Memory B cell (primary cell): Measurements from ENCODE around the gene DNAJC1.
"Not testable (repeated sequence)": the region's sequence is repeated elsewhere in the genome, so short reads cannot be mapped to it uniquely, and the experiment has no call there.

Experiments used
- ATAC-seq: fragments of 150-1000 bp; cut with Tn5 transposase; 2 replicates; pipeline ENCODE4 v1.10.0; 2021; ENCODE audit warnings: low read depth, mild to moderate bottlenecking, moderate library complexity
- DNase-seq, 2 donors: peaks; one replicate each; pipeline ENCODE4 v3.0.0; 2022; ENCODE audit warnings: low spot score in 2 of 2
- H3K27ac Mint-ChIP-seq: one replicate; pipeline ENCODE4 v1.8.0; 2022; ENCODE audit warnings: mild to moderate bottlenecking, moderate library complexity, mixed read lengths
- H3K27me3 Mint-ChIP-seq: one replicate; pipeline ENCODE4 v1.8.0; 2022; ENCODE audit warnings: mixed read lengths
- H3K36me3 Mint-ChIP-seq: one replicate; pipeline ENCODE4 v1.8.0; 2022; ENCODE audit warnings: mild to moderate bottlenecking, mixed read lengths
- H3K4me1 Mint-ChIP-seq: one replicate; pipeline ENCODE4 v1.8.0; 2022; ENCODE audit warnings: mixed read lengths
- H3K4me3 Mint-ChIP-seq: one replicate; pipeline ENCODE4 v1.8.0; 2022; ENCODE audit warnings: mild to moderate bottlenecking, moderate library complexity, mixed read lengths
- H3K9me3 Mint-ChIP-seq: one replicate; pipeline ENCODE4 v1.8.0; 2022; ENCODE audit warnings: mixed read lengths

The DNAJC1 gene

DNA sequence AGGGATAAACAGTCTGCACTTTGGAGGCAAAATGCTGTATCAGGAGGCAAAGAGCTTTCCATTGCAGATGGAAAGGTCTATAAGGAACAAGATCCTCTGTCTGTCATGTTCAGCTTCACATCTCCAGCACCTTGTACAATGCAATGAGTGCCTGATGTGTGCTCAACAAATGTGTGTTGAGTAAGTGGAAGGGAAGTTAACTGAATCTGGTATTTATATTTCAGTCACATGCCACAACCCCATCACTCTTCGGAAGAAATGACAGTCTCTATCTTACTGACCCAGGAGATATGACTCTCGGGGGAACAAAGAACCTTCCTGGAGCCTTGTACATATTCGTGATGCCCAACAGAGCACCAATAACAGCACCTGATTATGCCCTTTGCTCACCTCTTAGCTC, 20.0 kb upstream of the DNAJC1 start:
- Mint-ChIP-seq H3K9me3 (peaks cover 4% of the 10 kb centered on the region), H3K4me1 (peaks cover 15% of the 10 kb centered on the region), H3K4me3 (no peak overlapping the region), H3K36me3 (peaks cover 2% of the 10 kb centered on the region), H3K27me3 (peaks cover 2% of the 10 kb centered on the region), H3K27ac (no peak overlapping the region)
- DNase-seq (no peak), ATAC-seq (no peak)

GRCh38 chr10:22022257-22023032, 18.9 kb upstream of the DNAJC1 start:
- Mint-ChIP-seq H3K4me1 (peaks cover 15% of the 10 kb centered on the region), H3K27me3 (no peaks in the 10 kb centered on the region), H3K27ac (peak overlapping the region; percentile 31), H3K9me3 (peaks cover 4% of the 10 kb centered on the region), H3K36me3 (peaks cover 2% of the 10 kb centered on the region), H3K4me3 (peak overlapping the region; percentile 77)
- ATAC-seq (peak; percentile 87), DNase-seq (peak in 1 of 2 donors; percentile 16)

DNA sequence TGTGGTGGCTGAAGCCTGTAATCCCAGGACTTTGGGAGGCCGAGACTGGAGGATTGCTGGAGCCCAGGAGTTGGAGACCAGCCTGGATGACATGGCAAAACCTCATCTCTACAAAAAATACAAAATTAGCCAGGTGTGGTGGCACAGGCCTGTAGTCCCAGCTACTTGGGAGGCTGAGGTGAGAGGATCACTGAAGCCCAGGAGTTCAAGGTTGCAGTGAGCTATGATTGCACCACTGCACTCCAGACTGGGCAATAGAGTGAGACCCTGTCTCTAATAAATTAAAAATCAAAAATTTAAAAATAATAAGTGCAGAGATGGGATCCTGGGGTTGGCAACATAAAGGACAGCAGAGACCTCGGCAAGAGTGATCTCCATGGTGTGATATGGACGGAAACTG, 17.6 kb upstream of the DNAJC1 start:
- H3K4me3 Mint-ChIP-seq, H3K9me3 Mint-ChIP-seq, H3K27me3 Mint-ChIP-seq, ATAC-seq, H3K27ac Mint-ChIP-seq, H3K36me3 Mint-ChIP-seq, DNase-seq: not testable (repeated sequence)
- peaks cover 15% of the 10 kb centered on the region for H3K4me1 Mint-ChIP-seq

GRCh38 chr10:22017283-22018020, 13.9 kb upstream of the DNAJC1 start:
- H3K4me1 Mint-ChIP-seq, result peaks cover 6% of the 10 kb centered on the region

DNA sequence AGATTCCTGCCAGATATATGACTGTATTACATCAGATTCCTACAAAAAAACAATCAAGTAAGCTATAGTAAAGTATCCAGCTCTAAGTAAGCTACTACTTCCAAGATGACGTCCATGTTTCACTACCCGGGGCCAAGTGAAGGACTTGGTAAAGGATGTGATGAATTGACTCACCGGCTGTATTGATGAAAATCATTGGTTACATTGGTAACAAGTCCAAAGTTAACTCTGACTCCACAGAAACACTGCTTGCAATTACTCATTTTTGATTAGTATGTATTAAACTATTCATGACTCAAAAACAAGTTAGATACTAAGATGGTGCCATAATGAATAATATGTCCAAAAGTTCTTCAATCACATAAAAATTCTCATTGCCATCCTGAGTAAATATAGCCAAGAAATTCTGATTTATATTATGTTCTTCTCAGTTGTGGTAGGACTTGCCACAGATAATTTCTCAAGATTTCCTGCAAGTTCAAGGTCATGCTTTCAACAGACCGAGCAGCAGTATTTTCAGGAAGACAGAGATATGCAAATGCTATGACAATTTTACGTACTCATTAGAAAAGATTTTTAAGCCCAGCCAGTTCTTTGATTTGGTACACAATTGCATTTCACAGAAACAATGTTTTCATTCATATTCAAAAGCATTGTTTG, 12.6 kb upstream of the DNAJC1 start:
- ATAC-seq (no peak), DNase-seq (no peak)
- Mint-ChIP-seq H3K27me3 (peaks cover 2% of the 10 kb centered on the region), H3K36me3 (no peaks in the 10 kb centered on the region), H3K9me3 (no peaks in the 10 kb centered on the region), H3K4me1 (no peaks in the 10 kb centered on the region), H3K27ac (no peak overlapping the region), H3K4me3 (no peak overlapping the region)

More at GRCh38 chr10:22017283-22018020, 13.9 kb upstream of the DNAJC1 start:
- Mint-ChIP-seq H3K36me3 (no peaks in the 10 kb centered on the region), H3K4me3 (no peak overlapping the region), H3K27me3 (peaks cover 2% of the 10 kb centered on the region), H3K27ac (no peak overlapping the region), H3K9me3 (no peaks in the 10 kb centered on the region)
- DNase-seq (no peak), ATAC-seq (no peak)

DNA sequence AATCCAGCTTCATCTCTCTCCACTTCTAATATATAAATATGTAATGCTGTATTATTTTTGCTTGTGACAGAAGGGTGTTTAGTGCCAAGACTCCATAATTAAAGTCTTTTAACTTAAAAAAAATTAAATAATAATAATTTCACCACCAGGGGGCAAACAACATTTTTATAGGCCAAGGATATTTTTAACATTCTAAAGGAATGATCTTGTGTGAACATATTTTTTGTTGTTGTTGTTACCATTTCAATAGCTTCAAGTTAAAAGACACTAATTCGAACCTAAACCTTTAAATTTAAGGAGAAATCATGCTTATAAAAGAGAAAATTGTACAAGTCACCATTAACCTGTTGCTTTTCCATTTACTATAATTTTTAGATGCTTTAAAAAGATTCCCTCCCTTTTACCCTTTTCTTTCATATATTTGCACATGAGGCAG, 7.5 kb upstream of the DNAJC1 start:
- Mint-ChIP-seq H3K9me3 (no peaks in the 10 kb centered on the region), H3K27me3 (peaks cover 2% of the 10 kb centered on the region), H3K27ac (no peak overlapping the region), H3K4me1 (peaks cover under 1% of the 10 kb centered on the region), H3K36me3 (no peaks in the 10 kb centered on the region), H3K4me3 (no peak overlapping the region)
- DNase-seq, result no peak
- no peak for ATAC-seq

DNA sequence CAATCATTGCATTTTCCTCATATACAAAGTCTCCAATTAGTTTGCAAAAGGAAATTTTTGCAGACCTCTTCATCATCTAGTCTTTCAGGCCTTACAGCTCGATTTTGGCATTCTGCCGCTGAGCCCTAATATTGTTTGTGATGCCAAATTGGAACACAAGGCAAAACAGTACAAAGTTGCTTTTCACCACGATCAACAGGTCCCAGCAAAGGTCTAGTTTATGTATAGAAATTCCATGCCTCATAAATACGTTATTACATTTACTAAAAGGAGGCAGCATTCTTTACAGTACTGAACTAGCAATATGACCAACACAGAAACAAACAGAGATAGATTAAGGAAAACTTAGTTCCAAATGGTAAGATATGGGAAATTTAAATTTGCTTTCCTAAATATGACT, 7.0 kb upstream of the DNAJC1 start:
- H3K4me1 Mint-ChIP-seq, result peaks cover 5% of the 10 kb centered on the region
- DNase-seq (no peak), ATAC-seq (no peak)
- H3K4me3 Mint-ChIP-seq, result no peak overlapping the region
- no peaks in the 10 kb centered on the region for H3K36me3 Mint-ChIP-seq
- no peaks in the 10 kb centered on the region for H3K9me3 Mint-ChIP-seq
- H3K27ac Mint-ChIP-seq, result no peak overlapping the region
- peaks cover 2% of the 10 kb centered on the region for H3K27me3 Mint-ChIP-seq

DNA sequence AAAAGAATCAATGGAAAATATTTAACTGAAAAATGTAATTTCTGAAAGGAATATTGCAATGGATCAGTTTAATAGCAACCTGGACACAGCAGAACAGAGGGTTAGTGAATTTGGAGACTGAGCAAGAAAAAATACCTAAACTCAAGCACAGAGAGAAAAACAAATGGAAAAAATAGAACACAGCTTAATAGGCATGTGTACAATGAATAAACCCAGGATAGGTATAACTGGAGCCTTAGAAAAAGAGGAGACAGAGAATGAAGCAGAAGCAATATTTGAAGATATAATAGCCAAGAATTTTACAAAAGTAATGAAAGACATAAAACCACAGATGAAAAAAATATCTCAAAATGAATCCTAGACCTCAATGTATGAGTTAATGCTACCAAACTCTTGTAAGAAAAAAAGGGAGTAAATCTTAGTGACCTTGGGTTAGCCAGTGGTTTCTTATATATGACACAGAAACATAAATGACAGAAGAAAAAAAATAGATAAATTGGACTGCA, 2.9 kb upstream of the DNAJC1 start:
- no peak overlapping the region for H3K27ac Mint-ChIP-seq
- H3K4me3 Mint-ChIP-seq, result no peak overlapping the region
- H3K4me1 Mint-ChIP-seq, result peaks cover 22% of the 10 kb centered on the region
- no peaks in the 10 kb centered on the region for H3K9me3 Mint-ChIP-seq
- H3K27me3 Mint-ChIP-seq, result no peaks in the 10 kb centered on the region
- DNase-seq (no peak), ATAC-seq (no peak)
- H3K36me3 Mint-ChIP-seq, result no peaks in the 10 kb centered on the region

DNA sequence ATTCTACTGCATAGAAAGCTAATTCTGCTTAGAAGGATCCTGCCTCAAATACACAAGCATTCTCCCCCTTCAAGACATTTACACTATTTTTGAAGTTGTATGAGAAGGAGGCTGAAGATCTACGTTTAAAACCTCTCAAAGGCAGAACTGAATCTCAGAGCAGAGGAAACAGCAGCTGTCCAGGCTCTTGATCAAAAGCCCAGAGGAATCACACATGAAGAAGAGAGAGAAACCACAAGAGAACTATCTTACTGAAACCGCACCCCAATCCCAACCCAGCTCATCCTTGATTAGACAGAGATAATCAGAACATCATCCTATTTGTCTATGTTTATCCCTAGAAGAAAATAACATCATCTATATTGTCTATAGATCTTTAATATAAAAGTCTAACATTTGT, 2.2 kb upstream of the DNAJC1 start:
- DNase-seq (no peak), ATAC-seq (no peak)
- Mint-ChIP-seq H3K27ac (peak overlapping the region; percentile 50), H3K9me3 (no peaks in the 10 kb centered on the region), H3K27me3 (no peaks in the 10 kb centered on the region), H3K4me3 (no peak overlapping the region), H3K4me1 (peaks cover 22% of the 10 kb centered on the region), H3K36me3 (no peaks in the 10 kb centered on the region)

DNA sequence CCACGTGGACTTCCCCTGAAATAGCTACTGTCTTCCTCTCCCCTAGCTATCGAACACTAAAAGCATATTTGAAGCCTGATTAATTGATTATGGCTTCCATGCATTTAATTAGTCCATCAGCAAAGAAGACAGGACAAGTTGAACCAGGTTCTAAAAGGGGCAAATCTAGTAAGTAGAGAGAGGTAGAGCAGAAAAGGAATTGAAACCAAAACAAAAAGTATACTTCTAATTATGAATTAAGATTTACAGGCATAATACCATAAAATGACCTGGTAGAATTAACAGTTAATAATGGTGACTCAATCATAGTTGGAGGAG, 393 bp upstream of the DNAJC1 start:
- Mint-ChIP-seq H3K27me3 (no peaks in the 10 kb centered on the region), H3K27ac (peak overlapping the region; percentile 94), H3K4me3 (peak overlapping the region; percentile 98), H3K9me3 (no peaks in the 10 kb centered on the region), H3K36me3 (no peaks in the 10 kb centered on the region), H3K4me1 (peaks cover 27% of the 10 kb centered on the region)
- DNase-seq (no peak), ATAC-seq (peak; percentile 14)

GRCh38 chr10:22002591-22003176, 846 bp downstream of the DNAJC1 start:
- no peak for ATAC-seq
- Mint-ChIP-seq H3K9me3 (no peaks in the 10 kb centered on the region), H3K36me3 (no peaks in the 10 kb centered on the region), H3K4me3 (peak overlapping the region; percentile 98), H3K27ac (peak overlapping the region; percentile 94), H3K4me1 (peaks cover 27% of the 10 kb centered on the region), H3K27me3 (no peaks in the 10 kb centered on the region)
- DNase-seq, result no peak

GRCh38 chr10:21995557-21995956, 8.0 kb downstream of the DNAJC1 start:
- Mint-ChIP-seq H3K27me3 (no peaks in the 10 kb centered on the region), H3K9me3 (no peaks in the 10 kb centered on the region), H3K4me3 (no peak overlapping the region), H3K27ac (no peak overlapping the region), H3K4me1 (peaks cover 8% of the 10 kb centered on the region), H3K36me3 (no peaks in the 10 kb centered on the region)
- DNase-seq, result no peak
- no peak for ATAC-seq

DNA sequence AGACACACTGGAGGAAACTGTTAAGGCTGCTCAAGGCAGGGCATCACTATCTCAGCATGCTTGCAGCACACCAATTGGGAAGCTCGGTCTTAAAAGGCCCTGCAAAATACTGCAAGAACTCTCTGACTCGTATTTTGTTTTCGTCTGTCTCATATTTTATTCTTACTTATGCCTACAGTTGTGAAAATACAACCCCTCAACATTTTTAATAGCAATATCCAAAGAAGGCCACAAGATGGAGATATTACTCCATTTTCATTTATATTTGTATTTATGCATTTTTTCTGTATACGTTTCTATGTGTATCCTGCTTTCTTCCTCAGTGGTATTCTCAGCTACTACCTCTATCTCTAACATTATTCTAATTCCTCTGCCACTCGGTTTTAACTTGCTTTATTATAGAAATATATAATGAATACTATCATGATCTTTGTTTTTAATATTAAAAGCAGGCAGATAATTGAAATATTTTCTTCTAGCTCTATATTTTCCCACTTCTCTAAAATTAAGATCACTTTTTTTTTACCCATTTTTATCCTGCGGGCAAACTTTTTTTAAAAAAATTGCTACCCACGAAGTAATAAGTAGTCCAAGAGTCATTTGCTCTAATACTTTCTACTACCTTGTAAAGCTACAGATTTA, 10.0 kb downstream of the DNAJC1 start:
- ATAC-seq (peak; percentile 29), DNase-seq (peak in 1 of 2 donors; percentile 38)

More for the DNA sequence above, 10.0 kb downstream of the DNAJC1 start:
- peaks cover 7% of the 10 kb centered on the region for H3K4me1 Mint-ChIP-seq
- H3K4me3 Mint-ChIP-seq, result no peak overlapping the region
- no peaks in the 10 kb centered on the region for H3K36me3 Mint-ChIP-seq
- no peaks in the 10 kb centered on the region for H3K9me3 Mint-ChIP-seq
- H3K27ac Mint-ChIP-seq, result no peak overlapping the region
- no peaks in the 10 kb centered on the region for H3K27me3 Mint-ChIP-seq
